GM18909 (cell line): ENCODE measurements around the gene FAM53B.

ENCODE experiments used
- ATAC-seq: cut with Tn5 transposase; IDR thresholded peaks from one replicate; pipeline ENCODE4 v1.9.1; 2021; ENCODE audit warnings: mild to moderate bottlenecking; ENCODE audit not compliant: unreplicated experiment, poor library complexity

Gene FAM53B

GRCh38 chr10:124604214-124605000, 139.8 kb downstream of the FAM53B start:
- ATAC-seq = no peak

GRCh38 chr10:124603376-124604213, 140.6 kb downstream of the FAM53B start:
- no peak for ATAC-seq

DNA sequence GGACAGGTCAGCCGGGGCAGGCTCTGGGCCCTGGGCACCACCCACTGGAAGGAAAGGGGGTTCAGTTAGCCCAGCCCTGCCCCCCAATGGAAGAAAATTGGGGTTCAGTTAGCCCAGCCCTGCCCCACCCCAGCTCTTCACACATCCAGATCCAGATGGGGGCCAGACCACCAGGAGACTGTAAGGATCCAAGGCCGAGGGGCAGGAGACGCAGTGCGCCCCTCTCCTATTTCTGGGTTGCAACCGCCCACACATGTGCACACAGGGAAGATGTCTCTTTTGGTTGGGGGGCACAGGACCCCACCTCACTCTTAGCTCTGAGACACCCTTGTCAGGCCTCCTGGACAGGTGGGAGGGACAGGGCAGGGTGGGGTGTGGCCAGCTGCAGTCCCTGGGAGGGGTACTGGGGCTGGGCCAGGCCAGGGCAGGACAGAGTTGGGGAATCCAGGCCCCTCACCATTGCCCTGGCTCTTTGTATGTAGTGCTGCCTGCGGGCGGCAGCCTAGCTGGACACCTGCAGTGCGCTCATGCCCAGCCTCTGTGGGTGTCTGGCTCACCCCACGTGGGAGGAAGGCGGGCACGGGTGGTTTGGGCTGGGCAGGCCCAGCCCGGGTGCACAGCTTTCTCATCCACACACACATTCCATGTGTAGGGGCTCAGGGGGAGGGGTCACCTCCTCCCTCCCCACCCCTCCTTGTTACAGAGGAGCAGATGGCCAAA, 141.4 kb downstream of the FAM53B start:
- no peak for ATAC-seq

GRCh38 chr10:124602121-124602561, 142.0 kb downstream of the FAM53B start:
- no peak for ATAC-seq

DNA sequence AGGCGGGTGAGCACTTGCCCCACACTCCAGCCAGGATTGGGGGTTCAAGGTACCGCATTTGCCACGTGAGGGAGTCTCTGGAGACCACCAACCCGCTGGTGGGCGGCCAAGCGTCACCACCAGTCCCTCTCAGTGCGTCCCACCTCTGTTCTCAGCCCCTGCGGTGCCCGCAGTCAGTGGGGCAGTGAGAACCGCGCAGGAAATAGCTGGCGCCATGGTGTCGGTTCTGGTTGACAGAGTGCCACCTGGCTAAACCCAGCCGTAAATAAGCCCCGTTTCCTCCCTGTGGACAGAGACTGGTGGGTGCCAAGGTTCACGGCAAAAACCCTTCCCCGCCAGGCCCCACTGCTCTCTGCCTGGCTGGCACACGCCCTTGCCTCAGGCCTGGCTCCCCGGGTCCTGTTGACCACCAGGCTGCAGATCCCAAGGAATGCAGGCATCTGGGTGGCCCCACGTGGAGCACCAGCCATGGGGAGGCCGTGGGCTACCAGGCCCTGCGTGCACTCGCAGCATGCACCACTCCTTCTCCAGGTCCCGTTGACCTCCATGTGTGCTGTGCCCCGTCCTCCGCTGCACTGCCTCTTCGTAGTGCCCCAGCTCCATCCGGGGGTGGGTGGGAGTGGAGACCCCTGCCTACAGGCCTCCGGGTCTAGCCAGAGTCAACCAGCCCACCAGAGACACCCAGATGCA, 142.6 kb downstream of the FAM53B start:
- peak; percentile 63 for ATAC-seq

DNA sequence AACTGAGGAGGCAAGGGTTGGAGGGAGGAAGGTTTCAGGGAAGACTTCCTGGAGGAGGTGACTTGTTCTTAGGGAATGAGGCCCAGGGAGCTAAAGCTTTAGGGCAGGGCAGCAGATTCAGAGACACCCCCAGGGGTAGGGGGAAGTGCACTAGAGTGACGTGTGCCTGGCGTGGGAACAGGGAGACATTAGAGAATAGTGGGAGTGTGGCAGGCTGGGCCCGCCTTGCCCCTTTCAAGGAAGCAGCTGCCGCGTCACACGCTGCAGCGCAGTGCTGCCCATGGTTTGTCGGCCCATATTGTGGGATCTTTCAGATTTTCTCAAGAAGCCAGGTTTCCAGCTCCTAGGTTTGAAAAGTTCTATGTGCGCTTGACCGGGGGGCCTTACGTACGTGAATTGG, 143.2 kb downstream of the FAM53B start:
- no peak for ATAC-seq

DNA sequence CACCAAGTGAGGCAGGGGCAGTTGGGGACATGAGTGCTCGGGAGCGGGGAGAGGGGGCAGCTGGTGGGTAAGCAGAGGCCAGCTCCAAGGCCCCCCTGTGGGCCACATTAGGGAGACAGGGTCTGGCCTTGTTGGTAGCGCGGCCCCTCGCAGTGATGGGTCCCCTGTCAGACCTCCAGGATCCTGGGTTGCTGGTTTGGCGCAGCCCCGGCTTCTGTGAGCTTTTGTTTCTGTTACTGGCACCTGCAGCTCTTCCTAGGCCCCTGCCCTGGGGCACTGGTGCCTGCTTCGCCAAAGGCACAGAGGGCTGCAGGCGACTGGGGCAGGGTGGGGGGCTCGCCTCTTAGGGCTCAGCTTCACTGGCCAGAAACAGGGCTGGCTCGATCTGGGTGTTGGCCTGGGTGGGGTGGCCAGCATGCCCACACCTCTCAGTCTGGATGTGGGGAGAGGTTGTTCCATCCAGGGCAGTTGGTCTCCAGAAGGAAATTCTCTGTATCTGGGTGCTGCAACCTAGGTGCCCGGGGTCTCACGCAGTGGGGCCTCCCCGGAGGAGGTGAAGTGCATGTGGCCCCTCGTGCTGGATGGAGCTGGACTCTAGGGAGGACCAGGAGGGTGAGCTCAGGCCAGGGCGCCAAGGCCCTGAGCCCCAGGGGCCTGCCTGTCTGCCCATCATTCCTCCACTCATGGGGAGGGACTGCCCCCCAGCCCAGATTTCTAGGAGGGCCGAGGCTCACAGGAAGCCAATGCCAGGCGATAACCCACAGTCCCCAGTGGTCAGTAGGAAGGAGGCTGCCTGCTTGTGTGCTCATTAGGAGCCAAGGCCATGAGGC, 143.9 kb downstream of the FAM53B start:
- ATAC-seq = no peak

GRCh38 chr10:124599588-124600050, 144.6 kb downstream of the FAM53B start:
- no peak for ATAC-seq

DNA sequence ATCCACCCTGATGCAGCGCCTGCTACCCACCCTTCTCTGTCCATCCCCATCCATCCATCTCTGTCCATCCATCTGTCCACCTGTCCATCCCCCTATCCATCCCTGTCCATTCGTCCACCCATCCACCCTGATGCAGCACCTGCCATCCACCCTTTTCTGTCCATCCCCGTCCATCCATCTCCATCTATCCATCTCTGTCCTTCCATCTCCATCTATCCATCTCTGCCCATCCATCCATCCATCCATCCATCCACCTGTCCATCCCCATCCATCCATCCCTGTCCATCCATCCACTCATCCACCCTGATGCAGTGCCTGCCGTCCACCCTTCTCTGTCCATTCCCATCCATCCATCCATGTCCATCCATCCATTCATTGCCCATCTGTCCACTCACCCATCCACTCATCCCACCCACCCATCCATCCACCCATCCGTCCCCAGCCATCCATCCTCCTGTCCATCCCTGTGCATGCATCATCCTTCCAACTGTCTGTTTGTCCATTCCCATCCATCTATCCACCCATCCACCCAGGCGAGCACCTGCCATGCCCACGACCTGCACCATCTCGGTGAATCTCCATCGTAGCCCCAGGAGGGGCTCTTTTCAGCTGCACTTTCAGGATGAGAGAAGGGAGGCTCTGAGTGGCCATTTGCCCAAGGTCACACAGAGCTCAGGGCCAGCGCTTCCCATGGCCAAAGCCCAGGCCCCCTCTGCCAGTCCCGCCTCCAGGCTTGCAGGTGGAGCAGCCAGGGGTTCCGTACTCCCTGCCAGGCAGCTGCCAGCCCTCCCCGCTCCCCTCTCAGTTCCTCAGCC, 145.2 kb downstream of the FAM53B start:
- no peak for ATAC-seq

- no peak for ATAC-seq
Measured at GRCh38 chr10:124598196-124598595, 146.0 kb downstream of the FAM53B start.

DNA sequence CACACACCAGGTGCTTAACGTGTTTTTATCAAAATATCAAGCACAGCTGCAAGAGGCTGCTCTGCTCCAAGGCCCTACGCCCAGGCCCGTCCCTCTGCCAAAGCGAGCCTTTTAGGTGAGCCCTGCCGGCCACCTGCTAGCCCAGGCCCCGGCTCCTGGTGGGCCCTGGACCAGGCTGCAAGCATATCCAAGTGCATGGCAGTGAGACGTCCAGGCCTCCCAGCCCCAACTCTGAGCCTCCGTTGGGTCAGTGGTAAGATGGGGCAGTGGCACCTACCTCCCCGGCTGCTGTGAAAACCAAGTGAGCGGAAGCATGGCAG, 146.4 kb downstream of the FAM53B start:
- no peak for ATAC-seq

DNA sequence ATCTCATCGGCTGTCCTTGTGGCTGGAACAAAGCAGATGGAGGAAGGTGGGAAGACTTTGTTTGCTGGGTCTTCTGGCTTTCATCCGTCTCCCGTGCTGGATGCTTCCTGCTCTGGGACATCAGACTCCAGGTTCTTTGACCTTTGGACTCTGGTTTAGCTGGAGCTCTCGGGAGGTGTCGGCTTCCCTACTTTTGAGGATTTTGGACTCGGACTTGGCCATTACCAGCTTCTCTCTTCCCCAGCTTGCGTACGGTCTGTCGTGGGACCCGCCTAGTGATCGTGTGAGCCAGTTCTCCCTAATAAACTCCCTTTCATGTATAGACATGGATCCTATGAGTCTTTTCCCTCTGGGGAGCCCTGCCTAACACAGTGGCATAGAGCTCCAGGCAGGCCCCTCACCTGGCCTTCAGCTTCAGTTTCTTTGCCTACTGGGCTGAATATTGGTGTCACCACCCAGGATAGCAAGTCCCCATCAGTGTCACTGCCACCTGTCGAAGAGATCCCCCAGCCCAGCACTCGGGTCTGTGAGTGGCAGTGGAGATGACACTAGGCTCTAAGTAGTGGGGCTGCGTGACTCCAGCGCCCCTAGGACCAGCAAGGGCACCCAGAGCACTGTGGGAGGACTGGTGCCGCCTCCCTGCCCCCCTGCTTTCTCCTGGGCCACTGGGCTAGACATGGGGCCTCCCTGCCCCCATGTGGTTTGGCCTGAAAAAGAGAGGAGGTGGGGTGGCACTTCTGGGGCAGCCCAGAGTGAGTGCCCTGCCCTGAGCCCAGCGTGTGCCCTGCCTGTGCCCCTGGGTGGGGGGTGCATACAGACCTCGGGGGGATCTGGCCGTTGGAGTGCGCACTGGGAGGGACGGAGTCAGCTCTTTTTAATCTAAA, 147.0 kb downstream of the FAM53B start:
- no peak for ATAC-seq

DNA sequence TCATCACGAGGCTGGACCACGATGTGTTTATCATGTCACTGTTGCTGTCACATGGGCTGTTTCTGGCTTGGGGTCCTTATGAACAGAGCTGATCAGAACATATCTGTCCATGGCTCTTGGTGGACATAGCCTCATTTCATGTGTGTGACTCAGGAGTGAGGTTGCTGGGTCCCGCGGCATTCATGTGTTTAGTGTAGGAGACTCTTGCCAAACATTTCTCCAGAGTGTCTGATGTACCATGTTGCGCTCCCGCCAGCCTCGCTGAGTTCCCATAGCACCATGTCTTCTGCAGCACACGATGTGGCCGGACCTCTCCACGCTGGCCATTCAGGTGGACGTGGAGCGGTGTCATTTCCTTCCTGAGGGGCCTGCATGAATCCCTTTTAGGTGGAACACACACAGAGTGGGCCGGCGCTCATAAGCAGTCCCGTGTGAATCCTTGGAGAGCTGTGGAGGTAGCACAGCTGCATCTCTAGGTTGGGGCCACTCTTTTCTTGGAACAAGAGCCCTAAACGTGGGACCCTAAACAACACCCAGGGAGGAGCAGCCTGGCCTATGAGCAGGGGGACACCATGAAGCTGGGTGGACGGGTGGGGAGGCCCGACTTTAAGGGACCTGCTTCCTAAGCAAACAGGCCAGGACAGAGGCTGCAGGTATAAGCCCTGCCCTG, 147.9 kb downstream of the FAM53B start:
- ATAC-seq = no peak

DNA sequence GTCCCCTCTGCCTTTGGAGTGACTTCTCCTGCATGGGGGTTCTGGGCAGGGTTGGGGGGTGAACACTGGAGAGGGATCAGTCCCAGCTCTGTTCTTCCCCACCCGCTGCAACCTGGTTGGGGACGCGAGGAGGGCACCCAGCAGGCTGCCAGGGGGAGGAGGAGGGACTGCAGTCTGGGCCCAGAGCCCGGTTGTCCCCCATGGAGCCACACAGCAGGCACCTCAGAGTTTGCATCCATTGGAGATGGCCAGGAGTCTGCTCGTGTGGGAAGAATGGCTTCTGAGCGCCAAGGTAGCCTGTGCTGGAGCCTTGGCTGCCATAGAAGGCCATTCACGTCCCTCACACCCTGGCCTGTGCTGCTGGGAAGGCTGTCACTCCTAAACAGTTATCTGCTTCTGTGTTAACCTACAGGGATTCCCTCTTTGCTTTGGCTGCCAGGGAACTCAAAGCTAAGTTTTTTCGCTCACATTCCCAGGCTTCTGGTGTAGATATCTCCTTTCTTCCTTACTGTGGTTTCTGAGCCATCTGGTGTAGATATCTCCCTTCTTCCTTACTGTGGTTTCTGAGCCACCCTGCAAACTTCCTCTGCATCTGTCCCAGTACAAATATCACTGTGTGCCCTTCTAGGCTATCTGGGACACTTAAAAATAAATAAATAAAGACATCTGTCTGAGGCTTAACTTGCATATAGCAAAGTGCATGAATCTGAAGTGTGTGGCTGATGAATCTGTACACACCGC, 148.9 kb downstream of the FAM53B start:
- no peak for ATAC-seq

- no peak for ATAC-seq
Measured at GRCh38 chr10:124594240-124594639, 149.9 kb downstream of the FAM53B start.

GRCh38 chr10:124593431-124593985, 150.7 kb downstream of the FAM53B start:
- ATAC-seq = no peak
